Stimulated activated CD4-positive, alpha-beta T cell treated with anti-CD3 and anti-CD28 coated beads, Interleukin-4, amount 100 ng/mL, for 48 hours (primary cell): ENCODE results near the gene C2orf74.

Source experiments
- DNase-seq, 2 donors: peaks; one replicate each; pipeline ENCODE4 v3.0.0-alpha.2; 2020; ENCODE audit warnings: low read depth in 2 of 2

Gene C2orf74

GRCh38 chr2:61214171-61214570 is 52.2 kb downstream of the C2orf74 start:
- no peak for DNase-seq
